Upper lobe of right lung (tissue), 1 donor: Measurements from ENCODE around the gene GRM3. TPM values are rescaled to one million over a fixed set of nuclear protein-coding genes. Genes with fewer than 3 reads are reported as not detected.
A peak's percentile ranks its signal among the peaks of the same experiment; 100 is the strongest.

Source experiments
- ATAC-seq: fragments of 200-7000 bp; cut with Tn5 transposase; one replicate; pipeline ENCODE4 v1.9.1; 2020; ENCODE audit warnings: mild to moderate bottlenecking, moderate library complexity
- DNase-seq: peaks from one replicate; pipeline ENCODE4 v3.0.0-alpha.2; 2020
- H3K27ac ChIP-seq: fragments of 200-600 bp; one replicate; pipeline ENCODE4 v1.8.0; 2022
- H3K27me3 ChIP-seq: fragments of 200-600 bp; one replicate; pipeline ENCODE4 v1.8.0; 2022; ENCODE audit warnings: mild to moderate bottlenecking
- H3K36me3 ChIP-seq: fragments of 200-600 bp; one replicate; pipeline ENCODE4 v1.8.0; 2022
- H3K4me1 ChIP-seq: fragments of 200-600 bp; one replicate; pipeline ENCODE4 v1.8.0; 2022
- H3K4me3 ChIP-seq: fragments of 200-600 bp; one replicate; pipeline ENCODE4 v1.8.0; 2022; ENCODE audit warnings: mild to moderate bottlenecking
- H3K9me3 ChIP-seq: fragments of 200-600 bp; one replicate; pipeline ENCODE4 v1.8.0; 2022
- intact Hi-C: fragments of 100-400 bp; cut with DNase I; formaldehyde crosslinking; loops from one replicate; pipeline ENCODE4 v1.11.0; 2022
- total RNA-seq: library from RNA; stranded (reverse); fragmentation: NEBNext Ultra II Directional; extraction: Animal tissue kit (Norgen Biotek cat#: 25700); gene quantifications from one replicate; pipeline ENCODE4 v1.2.1, GENCODE V29; 2021
- TF ChIP-seq, protein P1 (sequence below): fragments of 200-600 bp; IDR thresholded peaks from one replicate; pipeline ENCODE4 v1.8.0; 2022; ENCODE audit warnings: antibody characterized with exemption
- donor health status: DM: no; HTN: yes; CAD: no; lungs with severe emphysema.

GRM3 gene
- total RNA-seq, 1 donor from 2014 or later = not detected

GRCh38 chr7:86904949-86905834 lies 261.5 kb downstream of the GRM3 start:
- intact Hi-C loops = no loop called here
- Histone ChIP-seq H3K27ac (no peak overlapping the region), H3K36me3 (no peaks in the 10 kb centered on the region), H3K9me3 (no peaks in the 10 kb centered on the region), H3K4me1 (no peaks in the 10 kb centered on the region), H3K4me3 (no peak overlapping the region), H3K27me3 (no peaks in the 10 kb centered on the region)
- no peak for DNase-seq
- TF ChIP-seq, protein P1, sequence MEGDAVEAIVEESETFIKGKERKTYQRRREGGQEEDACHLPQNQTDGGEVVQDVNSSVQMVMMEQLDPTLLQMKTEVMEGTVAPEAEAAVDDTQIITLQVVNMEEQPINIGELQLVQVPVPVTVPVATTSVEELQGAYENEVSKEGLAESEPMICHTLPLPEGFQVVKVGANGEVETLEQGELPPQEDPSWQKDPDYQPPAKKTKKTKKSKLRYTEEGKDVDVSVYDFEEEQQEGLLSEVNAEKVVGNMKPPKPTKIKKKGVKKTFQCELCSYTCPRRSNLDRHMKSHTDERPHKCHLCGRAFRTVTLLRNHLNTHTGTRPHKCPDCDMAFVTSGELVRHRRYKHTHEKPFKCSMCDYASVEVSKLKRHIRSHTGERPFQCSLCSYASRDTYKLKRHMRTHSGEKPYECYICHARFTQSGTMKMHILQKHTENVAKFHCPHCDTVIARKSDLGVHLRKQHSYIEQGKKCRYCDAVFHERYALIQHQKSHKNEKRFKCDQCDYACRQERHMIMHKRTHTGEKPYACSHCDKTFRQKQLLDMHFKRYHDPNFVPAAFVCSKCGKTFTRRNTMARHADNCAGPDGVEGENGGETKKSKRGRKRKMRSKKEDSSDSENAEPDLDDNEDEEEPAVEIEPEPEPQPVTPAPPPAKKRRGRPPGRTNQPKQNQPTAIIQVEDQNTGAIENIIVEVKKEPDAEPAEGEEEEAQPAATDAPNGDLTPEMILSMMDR = peak; percentile 30
- no peak for ATAC-seq

GRCh38 chr7:86908948-86909347 lies 265.2 kb downstream of the GRM3 start:
- Histone ChIP-seq H3K4me3 (no peak overlapping the region), H3K4me1 (no peaks in the 10 kb centered on the region), H3K27me3 (no peaks in the 10 kb centered on the region), H3K36me3 (peaks cover 4% of the 10 kb centered on the region), H3K9me3 (no peaks in the 10 kb centered on the region), H3K27ac (no peak overlapping the region)
- intact Hi-C loops = no loop called here
- DNase-seq = no peak
- TF ChIP-seq, protein P1 = no peak
- no peak for ATAC-seq

DNA sequence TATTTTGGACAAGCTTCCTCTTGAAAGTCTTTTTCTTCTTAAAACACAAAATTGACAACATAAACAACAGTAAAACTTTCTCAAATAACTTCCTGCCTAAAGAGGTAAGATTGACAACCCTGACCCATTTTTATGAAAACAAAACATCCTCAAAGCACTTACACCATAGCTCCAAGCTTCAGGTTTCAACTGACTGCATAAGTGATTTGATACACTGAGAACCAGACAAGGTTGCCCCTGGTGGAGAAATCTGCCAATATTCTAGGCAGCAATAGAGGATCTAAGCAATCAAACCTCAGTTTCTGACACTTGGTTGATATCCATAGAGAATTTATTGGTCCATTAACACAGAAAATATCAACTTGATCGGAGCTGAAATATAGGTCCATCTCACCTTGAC lies 267.9 kb downstream of the GRM3 start:
- no peak for ATAC-seq
- DNase-seq = no peak
- Histone ChIP-seq H3K4me1 (no peaks in the 10 kb centered on the region), H3K27ac (no peak overlapping the region), H3K36me3 (peaks cover 4% of the 10 kb centered on the region), H3K9me3 (no peaks in the 10 kb centered on the region), H3K4me3 (no peak overlapping the region), H3K27me3 (no peaks in the 10 kb centered on the region)
- TF ChIP-seq, protein P1 = no peak
- intact Hi-C loops = no loop called here

DNA sequence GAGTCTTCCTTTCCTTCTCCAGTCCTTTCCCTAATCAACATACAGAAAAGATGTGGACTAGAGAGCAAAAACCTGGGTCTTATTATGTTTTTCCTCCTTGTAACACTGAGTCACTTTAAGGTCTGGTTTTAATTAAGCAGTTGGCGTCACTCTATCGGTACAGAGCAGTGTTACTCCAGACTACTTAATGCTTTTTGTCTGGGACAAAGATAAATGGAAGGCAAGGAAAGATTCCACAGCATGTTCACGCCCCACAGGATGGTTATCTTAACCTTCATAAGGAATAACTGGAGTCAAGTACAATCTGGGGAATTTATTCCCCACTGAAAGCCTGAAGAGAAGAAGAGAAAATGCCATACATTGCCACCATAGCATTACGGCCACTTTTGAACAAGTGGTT lies 270.0 kb downstream of the GRM3 start:
- TF ChIP-seq, protein P1 = no peak
- Histone ChIP-seq H3K4me1 (no peaks in the 10 kb centered on the region), H3K36me3 (peaks cover 4% of the 10 kb centered on the region), H3K9me3 (no peaks in the 10 kb centered on the region), H3K27me3 (no peaks in the 10 kb centered on the region), H3K4me3 (no peak overlapping the region), H3K27ac (no peak overlapping the region)
- ATAC-seq (no peak), DNase-seq (no peak)
- intact Hi-C loops = no loop called here
